Effector CD4-positive, alpha-beta T cell (primary cell): ENCODE data around the gene SUSD3.
"Not testable (repeated sequence)": the region's sequence is repeated elsewhere in the genome, so short reads cannot be mapped to it uniquely, and the experiment has no call there.

ENCODE experiments used
- DNase-seq: peaks from one replicate; pipeline ENCODE4 v3.0.0-alpha.2; 2020

Gene SUSD3

DNA sequence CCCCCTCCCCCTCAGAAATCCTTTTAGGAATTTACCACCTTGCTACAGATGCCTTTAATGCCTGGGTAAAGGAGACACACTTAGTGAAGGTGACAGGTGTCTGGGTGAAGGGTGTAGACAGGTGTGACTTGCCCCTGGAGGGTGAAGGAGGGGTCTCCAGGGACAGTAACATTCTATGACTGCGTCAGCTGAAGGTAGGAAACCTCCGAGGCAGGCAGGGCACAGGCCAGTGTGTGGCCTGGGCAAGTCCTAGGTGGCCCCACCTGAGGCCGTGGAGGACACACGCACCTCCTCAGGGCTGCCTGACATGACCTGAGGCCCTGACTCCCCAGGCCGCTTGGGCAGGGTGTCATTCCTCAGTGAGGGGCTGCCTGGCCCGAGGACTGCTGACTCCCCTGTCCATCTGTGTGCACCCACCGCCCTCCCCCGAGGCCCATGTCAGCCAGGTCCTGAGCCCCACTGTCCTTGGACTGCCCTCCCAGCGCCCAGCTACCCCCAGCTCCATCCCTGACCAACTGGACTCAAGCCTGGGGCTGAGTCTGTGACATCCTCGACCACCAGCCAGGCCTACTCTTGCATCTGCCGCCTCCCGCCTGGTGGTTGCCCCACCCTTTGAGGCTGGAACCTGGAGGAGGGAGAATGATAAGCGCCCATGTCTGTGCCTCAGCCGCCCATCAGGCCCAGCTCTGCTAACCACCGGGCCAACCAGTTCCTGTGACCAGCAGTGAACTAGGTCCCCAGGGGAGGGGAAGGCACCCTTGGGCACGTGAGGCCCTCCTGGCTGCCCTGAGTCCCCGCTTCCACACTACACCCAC lies 55.9 kb downstream of the SUSD3 start:
- DNase-seq = no peak

DNA sequence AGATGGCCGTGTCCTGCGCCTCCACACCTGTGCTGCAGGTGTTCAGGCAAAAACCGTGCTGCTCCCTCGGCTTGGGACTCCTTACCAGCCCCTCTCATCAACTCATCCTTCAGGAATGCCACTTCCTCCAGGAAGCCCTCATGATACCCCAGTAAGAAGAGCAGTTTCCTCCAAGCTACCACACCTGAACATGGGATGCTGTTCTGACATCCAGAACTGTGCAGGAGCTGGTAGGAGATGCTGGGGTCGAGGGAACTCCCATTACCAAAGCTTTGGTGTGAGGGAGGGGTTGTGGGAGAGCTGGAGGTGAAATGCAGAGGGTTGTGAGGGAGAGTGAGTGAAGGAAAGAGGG lies 56.5 kb downstream of the SUSD3 start:
- DNase-seq = no peak

DNA sequence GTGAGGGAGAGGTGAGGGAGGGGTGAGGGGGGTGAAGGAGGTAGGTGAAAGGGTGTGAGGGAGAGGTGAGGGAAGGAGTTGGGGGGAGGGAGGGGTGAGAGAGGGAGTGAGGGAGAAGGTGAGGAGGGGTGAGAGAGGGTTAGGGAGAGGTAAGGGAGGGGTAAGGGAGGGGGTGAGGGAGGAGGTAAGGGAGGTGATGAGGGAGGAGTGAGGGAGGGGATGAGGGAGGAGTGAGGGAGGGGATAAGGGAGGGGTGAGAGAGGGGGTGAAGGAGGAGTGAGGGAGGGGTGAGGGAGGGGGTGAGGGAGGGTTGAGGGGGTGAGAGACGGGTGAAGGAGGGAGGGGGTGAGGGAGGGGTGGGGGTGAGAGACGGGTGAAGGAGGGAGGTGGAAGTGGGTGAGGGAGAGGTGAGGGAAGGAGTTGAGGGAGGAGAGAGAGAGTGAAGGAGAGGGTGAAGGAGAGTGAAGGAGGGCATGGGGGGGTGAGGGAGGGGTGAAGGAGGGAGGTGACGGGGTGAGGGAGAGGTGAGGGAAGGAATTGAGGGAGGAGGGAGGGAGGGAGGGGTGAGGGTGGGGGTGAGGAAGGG lies 57.1 kb downstream of the SUSD3 start:
- DNase-seq = no peak

DNA sequence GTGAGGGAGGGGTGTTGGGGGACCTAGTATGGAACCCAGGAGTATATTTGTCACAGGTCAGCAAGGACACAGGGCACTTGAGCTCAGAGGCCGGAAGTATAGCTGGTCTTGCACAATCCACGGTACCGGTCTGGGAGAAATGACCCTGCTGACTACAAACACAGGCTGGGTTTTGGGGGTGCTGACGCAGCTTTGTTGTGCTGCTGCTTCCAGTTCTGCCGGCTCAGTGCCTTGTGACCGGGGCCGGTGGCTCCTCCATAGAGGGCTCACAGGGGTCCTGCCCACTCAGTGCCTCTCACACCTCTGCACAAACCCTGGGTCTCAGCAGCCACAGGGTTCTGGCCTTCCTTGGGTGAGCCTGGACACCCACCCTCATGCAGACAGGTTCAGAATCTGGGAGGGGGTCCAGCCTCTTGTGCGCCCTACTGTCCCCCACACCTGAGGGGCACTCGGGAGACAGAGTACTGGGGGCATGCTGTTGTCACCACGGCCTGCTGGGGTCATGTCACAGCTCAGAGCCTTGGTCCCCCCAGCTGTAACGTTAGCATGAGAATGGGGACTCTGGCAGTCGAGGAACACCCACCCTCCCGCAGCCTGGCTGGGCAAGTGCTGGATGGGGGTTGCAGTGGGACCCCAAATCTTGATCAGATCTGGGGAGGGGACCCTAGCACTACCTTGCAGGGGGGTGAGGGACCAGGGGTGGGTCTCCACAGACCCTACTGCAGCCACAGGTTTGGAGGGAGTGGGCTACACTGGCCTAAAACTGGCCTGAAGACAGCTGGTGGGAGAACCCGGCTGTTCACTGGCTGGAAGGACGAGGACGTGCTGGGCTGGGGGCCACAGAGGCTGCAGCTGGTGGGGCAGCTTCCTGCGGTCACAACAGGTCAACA lies 57.8 kb downstream of the SUSD3 start:
- no peak for DNase-seq

DNA sequence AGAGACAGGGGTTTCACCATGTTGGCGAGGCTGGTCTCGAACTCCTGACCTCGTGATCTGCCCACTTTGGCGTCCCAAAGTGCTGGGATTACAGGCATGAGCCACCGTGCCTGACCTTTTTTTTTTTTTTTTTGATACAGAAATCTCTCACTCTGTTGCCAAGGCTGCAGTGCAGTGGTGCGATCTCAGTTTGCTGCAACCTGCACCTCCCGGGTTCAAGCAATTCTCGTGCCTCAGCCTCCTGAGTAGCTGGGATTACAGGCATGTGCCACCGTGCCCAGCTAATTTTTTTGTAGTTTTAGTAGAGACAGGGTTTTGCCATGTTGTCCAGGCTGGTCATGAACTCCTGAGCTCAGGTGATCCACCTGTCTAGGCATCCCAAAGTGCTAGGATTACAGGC lies 59.0 kb downstream of the SUSD3 start:
- DNase-seq = not testable (repeated sequence)

DNA sequence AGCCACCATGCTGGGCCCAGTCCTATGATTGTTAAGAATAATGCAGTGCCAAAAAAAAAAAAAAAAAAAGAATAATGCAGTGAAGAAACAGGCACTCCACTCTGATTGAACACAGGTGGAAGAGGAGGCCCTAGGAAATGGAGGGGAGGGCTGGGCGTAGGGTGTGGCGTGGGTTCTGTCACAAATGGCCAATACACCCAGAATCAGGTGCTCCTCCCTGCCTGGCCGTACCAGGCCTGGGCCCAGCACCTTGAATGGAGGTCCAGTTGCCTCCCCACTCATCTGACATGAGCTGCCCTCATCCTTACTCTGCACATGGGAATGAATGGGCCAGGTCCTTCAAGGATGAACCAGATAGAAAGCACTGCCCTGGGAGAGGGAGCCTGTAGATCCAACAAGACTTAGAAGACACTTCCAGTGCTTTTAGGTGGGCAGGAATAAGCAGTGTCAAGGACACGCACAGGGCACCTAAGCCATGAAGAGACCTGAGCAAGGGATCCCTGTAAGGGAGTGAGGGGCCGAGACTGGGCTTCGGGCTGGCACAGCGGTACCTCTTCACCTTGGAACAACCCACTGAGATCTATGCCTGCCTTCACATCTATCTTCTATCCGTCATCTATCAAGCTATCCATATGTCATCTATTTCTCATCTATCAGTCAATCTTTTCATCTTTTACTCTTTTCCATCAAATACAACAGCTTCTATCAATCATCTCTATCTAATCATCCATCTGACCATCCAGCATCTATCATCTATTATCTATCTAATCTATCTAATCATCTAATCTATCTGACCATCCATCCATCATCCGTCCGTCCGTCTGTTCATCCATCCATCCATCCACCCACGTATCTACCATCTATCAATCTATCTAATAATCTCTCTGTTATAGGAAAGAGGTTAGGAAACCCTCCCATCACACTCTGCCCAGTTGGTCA lies 59.7 kb downstream of the SUSD3 start:
- no peak for DNase-seq

DNA sequence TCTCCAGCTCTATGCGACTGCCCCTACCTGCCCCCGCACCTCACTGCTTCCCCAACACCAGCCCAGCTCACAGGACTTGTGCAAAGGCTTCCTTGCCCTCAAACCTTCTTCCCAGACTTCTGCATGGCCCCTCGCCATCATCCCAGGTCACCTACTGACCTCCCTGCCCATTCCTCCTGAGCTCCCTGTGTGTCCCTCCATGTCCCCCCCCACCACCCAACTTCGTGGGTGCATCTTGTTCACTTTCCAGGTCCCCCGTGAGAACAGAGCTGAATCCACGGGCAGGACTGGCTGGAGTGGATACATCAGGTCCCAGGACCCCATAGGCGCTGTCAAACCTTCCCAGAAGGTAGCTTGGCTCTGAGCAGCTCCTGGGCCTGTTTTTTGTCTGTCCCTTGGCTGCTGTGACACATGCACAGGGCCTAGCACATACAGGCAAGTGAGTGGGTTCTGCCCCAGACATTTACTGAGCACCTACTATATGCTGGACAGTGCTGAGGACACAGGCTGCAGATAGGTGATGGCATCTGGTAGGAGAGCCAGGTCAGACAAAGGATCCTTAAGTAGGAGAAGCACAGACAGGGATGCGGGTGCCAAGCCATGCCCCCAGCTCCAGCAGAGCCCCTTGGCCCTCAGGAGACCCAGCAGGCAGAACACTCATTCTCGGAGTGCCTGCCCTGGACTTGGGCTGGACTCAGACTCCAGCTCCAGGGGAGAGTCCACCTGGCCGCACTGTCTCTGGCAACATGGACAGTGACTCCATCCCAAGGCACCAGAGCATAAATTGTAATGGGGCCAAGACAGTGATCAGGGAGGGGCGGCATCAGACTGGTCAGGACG lies 60.6 kb downstream of the SUSD3 start:
- no peak for DNase-seq

DNA sequence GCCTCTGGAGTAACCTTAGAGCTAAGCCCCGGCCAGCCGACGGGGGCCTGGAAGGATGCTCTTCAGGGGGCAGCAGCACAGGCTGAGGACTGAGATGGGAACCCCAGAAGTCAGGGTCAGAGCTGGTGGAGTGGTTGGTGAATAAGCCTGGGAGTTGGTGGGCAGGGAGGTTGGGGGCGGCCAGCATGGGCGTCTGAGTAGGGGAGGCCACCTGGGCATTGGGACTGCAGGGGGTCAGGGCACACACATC lies 61.1 kb downstream of the SUSD3 start:
- DNase-seq = no peak

DNA sequence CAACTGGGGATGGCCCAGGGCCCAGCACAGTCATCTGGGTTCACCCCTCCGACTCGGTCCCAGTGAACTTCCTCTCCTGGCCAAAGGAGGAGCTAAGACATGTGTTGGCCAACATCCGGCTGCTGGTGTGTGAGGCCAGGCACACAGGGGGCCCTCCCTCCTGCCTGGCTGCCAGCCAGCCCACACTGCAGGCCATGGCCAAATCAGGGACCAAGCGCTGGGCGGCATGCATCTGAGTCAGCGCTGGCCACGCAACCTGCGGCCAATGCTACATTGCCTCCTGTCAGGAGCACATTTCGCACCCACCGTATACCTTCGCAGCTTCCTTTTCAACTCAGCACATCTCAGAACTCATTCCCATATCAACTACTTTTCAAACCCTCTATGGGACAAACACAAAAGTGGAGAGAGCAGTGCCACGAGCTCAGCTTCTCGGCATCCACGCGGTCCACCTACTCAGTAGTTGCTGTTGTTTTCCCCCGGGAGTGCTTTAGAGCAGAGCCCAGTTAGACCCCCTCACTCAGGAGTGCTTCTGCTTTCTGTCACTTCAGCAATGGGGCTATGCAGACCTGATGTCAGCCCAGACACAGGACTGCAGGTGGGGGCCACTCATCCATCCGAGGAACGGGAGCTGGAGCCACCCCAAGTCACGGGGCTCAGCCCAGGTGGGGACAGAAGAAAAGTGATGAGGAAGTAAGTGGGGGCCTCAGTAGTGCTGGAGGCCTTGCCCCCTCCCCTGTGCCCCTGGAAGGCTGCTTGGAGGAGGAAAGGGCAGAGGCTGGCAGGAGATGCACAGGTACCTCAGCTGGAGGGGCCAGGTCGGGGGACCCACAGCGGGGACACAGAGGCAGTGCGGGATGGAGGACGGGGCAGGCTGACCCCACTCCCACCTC lies 61.7 kb downstream of the SUSD3 start:
- DNase-seq = no peak

DNA sequence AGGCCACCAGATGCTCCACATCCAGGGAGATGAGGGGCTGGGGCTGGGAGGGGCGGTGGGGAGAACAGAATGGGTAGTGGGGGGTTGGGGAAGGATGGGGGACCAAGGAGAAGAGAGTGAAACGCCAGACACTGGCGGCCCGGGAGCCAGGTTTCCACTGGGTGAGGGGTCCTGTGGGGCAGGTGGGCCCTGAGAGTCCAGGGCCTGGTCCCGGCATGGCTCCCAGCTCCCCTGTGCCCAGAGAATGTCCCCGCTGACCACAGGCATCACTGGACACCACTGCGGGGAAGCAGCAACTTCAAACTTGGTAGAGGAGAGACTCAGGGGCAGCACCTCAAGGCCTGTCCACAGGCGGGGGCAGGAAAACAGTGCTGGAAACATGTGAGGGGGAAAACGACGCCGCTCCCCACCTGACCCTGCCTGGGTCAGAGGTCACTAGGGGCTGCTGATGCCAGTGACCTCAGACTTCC lies 62.4 kb downstream of the SUSD3 start:
- no peak for DNase-seq

DNA sequence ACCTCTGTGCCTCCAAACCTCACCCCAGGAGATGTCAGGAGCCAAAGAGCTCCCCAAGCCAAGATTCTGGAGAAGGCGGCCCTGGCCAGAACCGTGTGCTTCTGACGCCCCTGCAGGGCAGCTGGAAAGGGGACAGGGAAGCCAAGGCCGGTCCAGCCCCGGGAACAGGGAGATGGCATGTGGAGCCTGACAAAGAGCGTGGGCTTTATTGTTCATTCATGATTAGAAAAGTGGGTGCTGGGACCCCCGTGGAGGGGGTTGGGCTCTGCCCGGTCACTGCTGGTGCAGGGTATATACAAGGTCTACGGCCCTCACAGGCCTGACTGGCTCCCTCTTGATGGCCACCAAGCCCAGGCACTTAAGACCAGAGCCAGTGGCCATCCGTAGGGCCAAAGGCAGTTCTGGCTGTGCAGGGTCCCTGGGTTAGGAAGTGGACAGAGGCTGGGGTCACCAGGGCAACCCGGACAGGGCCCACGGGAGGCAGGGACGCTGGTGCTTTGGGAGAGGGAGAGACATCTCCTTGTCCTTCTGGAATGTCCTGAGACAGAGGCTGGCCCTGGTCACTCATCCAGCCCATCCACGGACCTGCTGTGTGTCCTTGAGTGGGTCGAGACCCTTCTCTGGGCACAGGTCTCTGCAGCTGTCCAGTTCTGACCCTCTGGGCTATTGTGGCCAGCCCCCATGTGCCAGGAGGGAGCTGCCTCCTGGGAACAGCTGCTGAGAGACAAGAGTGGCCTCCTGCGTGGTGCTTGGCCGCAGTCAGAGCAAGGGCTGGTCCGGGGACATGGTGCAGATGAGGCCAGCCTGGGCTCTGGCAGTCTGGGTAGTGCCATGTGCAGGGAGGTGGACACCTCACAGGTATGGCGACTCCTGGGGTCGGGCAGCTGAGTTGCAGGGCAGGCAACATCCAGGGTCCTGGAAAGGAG lies 63.1 kb downstream of the SUSD3 start:
- DNase-seq = no peak

DNA sequence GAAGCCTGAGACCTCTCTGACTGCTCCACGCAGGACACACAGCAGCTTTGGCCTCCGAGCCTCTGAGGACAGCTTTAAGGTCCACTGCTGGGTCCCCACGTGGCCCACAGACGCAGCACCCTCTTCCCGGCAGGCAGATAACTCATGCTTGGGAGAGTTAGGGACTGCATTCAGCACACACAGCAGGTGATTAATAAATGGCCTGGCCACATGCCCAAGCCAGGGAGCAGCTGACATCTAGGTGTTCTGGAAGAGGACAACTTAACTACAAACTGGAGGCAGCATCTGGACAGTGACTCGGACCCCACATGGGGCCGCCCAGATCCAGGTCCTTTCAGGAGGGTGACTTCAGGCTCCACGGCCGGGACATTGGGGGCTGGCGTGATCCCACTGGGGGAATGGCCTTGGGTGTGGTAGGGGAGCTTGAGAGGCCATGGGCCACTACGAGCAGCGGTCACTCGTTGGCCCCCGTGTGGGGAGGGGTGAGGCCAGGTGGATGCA lies 64.3 kb downstream of the SUSD3 start:
- DNase-seq = no peak

DNA sequence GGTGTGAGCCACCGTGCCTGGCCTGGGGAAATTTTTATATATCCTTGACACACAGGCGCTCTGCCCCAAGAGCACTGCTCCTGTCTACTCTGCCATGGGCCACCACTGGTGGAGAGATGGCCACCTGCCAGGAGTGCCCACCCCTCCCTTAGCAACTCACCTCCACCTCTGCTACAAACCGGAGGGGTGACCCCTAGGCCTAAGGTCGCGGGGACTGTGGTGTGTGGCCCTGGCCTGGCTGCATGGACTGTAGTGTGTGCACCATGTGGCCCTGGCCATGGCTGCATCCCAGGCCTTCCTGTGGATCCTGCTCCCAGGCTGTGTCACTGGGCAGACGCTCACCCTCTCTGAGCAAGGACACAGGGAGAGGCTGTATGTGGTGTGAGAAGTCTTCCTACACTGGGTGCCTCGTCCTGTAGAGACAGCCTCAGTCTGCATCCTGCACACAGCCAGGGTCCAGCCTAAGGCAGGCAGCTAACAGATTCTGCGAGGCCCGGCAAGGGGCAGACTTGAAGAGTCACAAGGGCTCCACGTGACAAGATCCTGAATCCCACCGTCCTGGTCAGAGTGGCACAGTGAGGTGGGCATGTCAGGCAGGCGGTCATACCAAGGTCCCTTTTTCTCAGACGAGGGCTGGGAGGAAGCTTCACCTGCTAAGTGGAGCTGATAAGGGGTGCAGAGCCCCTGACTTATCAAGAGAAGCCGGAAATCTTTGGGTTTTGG lies 65.2 kb downstream of the SUSD3 start:
- DNase-seq = no peak

DNA sequence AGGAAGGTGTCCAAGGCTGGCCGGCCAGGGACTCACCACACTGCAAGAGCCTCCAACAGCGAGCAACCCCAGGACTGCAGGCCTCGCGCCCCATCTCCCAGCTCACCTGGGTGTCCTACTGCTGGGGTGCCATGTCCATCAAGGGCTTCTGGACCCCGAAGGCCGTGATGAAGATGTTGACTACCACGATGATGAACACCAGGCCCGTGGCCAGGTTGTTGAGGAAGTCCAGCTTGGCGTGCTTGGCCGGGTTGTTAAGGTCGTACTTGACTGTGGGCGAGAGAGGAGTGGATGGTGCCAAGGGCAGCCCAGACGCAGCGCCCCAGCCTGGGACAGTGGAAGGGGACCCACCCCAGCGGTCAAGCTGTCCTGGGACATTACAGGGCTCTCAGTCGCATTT lies 66.3 kb downstream of the SUSD3 start:
- DNase-seq = no peak

DNA sequence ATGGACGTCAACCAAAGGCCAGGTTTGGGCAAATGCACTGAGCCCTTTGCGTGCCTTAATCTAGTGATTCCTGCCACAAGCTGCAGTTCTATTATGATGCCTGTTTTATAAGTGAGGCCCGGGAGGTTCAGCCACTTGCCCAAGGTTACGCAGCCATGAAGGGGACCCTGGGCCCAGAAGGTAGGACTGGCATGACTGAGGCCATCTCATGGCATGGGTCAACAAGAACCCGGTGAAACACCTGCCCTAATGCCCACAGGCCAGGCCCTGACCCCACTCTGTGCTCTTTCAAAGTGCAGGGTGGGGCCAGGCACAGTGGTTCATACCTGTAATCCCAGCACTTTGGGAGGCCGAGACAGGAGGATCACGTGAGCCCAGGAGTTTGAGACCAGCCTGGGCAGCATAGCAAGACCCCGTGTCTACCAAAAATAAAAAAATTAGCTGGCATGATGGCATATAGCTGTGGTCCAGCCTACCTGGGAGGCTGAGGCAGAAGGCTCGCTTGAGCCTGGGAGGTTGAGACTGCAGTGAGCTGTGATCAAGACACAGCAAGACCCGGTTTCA lies 66.9 kb downstream of the SUSD3 start:
- DNase-seq = no peak

DNA sequence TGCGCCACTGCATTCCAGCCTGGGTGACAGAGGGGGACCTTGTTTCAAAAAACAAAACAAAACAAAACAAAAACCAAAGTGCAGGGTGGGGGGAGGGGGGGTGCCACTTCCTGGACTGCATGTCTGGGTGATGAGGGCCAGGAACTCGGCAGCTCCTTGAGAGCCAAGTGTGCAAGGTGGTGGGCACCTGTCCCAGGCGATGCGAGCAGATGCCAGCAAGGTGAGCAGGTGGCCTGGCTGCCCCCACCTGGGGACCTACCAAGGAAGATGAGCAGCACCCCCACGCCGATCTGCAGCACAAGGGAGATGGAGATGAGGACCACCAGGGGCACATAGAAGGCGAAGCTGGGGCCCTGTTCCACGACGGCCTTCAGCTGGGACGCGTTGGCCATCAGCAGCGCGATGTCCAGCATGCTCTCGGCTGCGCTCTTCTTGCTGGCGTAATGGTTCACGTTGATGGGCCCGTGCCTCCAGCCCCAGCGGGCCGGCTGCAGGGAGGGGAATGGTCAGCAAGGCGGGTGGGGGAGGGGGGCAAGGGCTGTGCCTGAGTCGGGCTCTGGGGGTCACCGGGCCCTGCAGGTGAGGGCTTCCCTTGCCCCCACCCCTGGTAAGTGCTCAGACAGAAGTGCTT lies 67.8 kb downstream of the SUSD3 start:
- no peak for DNase-seq

DNA sequence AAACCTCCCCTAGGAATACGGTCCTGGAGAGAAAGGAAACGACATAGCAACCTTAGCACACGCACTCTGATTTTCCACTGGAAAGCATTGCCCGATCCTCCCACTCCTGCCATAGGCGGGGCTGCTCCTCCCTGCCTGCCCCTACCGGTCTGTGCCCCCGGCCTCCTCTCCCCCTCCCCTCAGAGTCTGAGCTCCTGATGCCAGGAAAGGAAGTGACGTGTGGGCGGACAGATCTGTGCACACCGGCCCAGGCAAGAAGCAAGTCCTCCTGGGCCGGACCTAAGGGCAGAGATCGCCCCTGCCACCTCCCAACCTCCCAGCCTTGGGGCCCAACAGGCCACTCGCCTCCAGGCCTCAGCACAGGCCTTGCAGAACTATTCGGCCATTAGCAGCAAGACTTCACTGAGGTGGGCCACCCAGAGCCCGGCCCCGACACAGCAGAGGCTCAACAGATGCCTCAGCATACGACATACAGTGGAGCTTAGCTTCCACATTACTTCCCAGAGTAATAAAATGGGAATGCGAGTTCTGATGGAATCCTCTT lies 68.4 kb downstream of the SUSD3 start:
- DNase-seq = no peak
